Muscle of leg (tissue), 11 donors: Measurements from ENCODE around the gene RRP9. TPM values are rescaled to one million over a fixed set of nuclear protein-coding genes. Genes with fewer than 3 reads are reported as not detected.

Experiments
- DNase-seq: peaks from one replicate; pipeline ENCODE4 v3.0.0; 2013
- H3K27ac ChIP-seq: one replicate; pipeline ENCODE4 v1.5.1; 2013; ENCODE audit warnings: mild to moderate bottlenecking, low read length, control low read depth
- H3K27me3 ChIP-seq: one replicate; pipeline ENCODE4 v1.6.1; 2013; ENCODE audit warnings: low read length; ENCODE audit not compliant: control insufficient read depth, insufficient read depth
- H3K36me3 ChIP-seq: one replicate; pipeline ENCODE4 v1.6.1; 2013; ENCODE audit warnings: low read length; ENCODE audit not compliant: control insufficient read depth, insufficient read depth
- H3K4me1 ChIP-seq: one replicate; pipeline ENCODE4 v1.6.1; 2013; ENCODE audit warnings: low read length; ENCODE audit not compliant: control insufficient read depth, insufficient read depth
- H3K4me3 ChIP-seq: one replicate; pipeline ENCODE4 v1.5.1; 2013; ENCODE audit warnings: low read length, control low read depth
- H3K9me3 ChIP-seq: replicated peaks from 2 replicates; pipeline ENCODE4 v1.6.1; 2013; ENCODE audit warnings: low read depth, low read length; ENCODE audit not compliant: control insufficient read depth
- WGBS: methylation state at CpG from one replicate; pipeline ENCODE4 v1.1.5; 2013; ENCODE audit warnings: missing lambda C conversion rate; ENCODE audit not compliant: insufficient coverage; 5-methylcytosine and 5-hydroxymethylcytosine counted together
- polyA plus RNA-seq, 8 donors: library from polyadenylated mRNA; unstranded; fragments of 120-200 nt; gene quantifications; one replicate each; pipeline versions ENCODE4 v1.2.1 to v1.2.3, GENCODE V29; 2013; ENCODE audit warnings: inconsistent platforms in 1 of 8, low replicate concordance in 1 of 8; ENCODE audit not compliant: insufficient read length in 8 of 8, insufficient read depth in 1 of 8
- total RNA-seq: library from RNA; stranded (reverse); fragments of 120-200 nt; gene quantifications from one replicate; pipeline ENCODE4 v1.2.4, GENCODE V29; 2013

Gene RRP9
- total and polyA plus RNA-seq, 9 donors = 14.1 to 18.3 (median 16.1) TPM

- Histone ChIP-seq H3K27me3 (no peaks in the 10 kb centered on the region), H3K36me3 (peaks cover 17% of the 10 kb centered on the region), H3K27ac (peak overlapping the region; percentile 98), H3K4me3 (peak overlapping the region; percentile 69), H3K4me1 (peaks cover 20% of the 10 kb centered on the region), H3K9me3 (no peaks in the 10 kb centered on the region)
- DNase-seq = no peak
- 67% methylated on average over 20 of the region's 22 CpGs for WGBS
Measured at GRCh38 chr3:51983578-51984268, 42.0 kb upstream of the RRP9 start.

GRCh38 chr3:51982838-51983577 is 41.3 kb upstream of the RRP9 start, which contains the start of gene ACY1:
Gene ACY1, plus strand, starts transcription at chr3:51983535. Its CDS starts 530 bp downstream, at chr3:51984065.
- Histone ChIP-seq H3K4me3 (peak within 1 kb of the TSS; percentile 69), H3K4me1 (peaks cover 20% of the 10 kb centered on the region), H3K9me3 (no peaks in the 10 kb centered on the region), H3K36me3 (peaks cover 17% of the 10 kb centered on the region), H3K27ac (peak within 1 kb of the TSS; percentile 98), H3K27me3 (no peaks in the 10 kb centered on the region)
- under 1% methylated on average over 63 of the region's 68 CpGs for WGBS
- peak; percentile 95 for DNase-seq

GRCh38 chr3:51982352-51982837 is 40.7 kb upstream of the RRP9 start:
- Histone ChIP-seq H3K9me3 (no peaks in the 10 kb centered on the region), H3K36me3 (peaks cover 16% of the 10 kb centered on the region), H3K4me3 (peak overlapping the region; percentile 69), H3K27ac (peak overlapping the region; percentile 98), H3K4me1 (peaks cover 20% of the 10 kb centered on the region), H3K27me3 (no peaks in the 10 kb centered on the region)
- DNase-seq = peak; percentile 48
- WGBS = 0% methylated on average over 3 of the region's 4 CpGs

DNA sequence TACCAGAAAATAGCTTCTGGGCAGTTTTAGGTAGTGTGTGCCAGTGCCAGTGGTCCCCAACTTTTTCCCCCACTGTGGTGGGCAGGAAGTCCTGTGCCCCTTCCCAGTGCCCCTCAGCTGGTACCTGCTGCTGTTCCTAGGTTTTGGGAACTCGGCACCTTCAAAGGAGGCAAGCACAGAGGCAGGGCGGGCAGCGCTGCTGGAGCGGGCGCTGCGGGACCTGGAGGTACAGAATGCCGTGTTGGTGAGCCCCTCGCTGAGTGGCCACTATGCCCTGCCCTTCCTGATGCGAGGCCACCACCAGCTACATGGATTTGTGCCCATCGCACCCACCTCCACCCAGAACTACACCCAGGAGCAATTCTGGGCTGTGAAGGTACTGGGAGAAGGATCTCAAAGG is 38.5 kb upstream of the RRP9 start:
- Histone ChIP-seq H3K36me3 (peaks cover 5% of the 10 kb centered on the region), H3K27me3 (no peaks in the 10 kb centered on the region), H3K4me1 (peaks cover 30% of the 10 kb centered on the region), H3K27ac (no peak overlapping the region), H3K4me3 (no peak overlapping the region), H3K9me3 (no peaks in the 10 kb centered on the region)
- 96% methylated on average over 5 of the region's 10 CpGs for WGBS
- no peak for DNase-seq

DNA sequence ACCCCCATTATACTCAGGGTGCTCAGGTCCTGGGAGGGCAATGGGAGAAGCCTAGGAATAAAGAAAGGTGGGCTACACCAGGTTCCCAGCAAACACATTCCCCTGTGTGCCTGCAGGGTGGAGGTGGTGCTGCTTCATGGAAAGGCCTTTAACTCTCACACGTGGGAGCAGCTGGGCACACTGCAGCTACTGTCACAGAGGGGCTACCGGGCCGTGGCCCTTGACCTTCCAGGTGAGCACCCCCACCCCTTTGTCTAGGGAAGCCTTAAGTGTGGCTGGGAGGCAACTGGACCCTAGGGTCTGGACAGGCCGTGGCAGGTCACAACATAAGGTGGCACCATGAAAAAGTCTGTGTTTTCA is 36.4 kb upstream of the RRP9 start:
- WGBS = 60% methylated on average over 1 of the region's 4 CpGs
- H3K4me1 ChIP-seq = peaks cover 35% of the 10 kb centered on the region
- H3K27me3 ChIP-seq = no peaks in the 10 kb centered on the region
- H3K27ac ChIP-seq = no peak overlapping the region
- H3K9me3 ChIP-seq = no peaks in the 10 kb centered on the region
- no peak overlapping the region for H3K4me3 ChIP-seq
- DNase-seq = no peak
- H3K36me3 ChIP-seq = peaks cover 5% of the 10 kb centered on the region

DNA sequence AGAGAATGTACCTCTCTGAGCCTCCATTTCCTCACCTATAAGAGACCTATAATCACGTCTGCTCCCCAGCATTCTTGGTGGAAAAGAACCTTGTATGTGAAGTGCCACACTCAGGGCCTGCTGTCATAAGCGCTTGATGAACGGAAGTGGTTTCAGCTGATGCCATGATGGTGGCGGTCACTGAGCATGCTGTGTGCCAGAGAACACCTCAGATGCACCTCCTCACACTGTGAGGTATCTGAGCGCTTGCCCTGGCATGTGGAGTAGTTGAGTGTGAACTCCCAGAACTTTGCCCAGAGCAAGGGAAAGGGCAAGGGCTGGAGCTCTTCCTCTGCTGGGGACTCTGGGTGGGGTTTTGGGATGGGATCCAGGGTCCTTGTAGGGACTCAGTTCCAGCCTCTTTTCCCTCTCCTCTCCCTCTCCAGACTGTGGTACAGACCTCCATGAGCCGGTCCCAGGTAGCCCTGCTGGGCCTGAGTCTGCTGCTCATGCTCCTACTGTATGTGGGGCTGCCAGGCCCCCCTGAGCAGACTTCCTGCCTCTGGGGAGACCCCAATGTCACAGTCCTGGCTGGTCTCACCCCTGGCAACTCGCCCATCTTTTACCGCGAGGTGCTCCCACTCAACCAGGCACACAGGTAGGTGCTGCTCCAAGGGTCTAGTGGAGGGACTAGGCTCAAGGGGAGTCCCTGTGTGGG is 35.9 kb upstream of the RRP9 start:
- WGBS = 93% methylated on average over 5 of the region's 9 CpGs
- peaks cover 5% of the 10 kb centered on the region for H3K36me3 ChIP-seq

DNA sequence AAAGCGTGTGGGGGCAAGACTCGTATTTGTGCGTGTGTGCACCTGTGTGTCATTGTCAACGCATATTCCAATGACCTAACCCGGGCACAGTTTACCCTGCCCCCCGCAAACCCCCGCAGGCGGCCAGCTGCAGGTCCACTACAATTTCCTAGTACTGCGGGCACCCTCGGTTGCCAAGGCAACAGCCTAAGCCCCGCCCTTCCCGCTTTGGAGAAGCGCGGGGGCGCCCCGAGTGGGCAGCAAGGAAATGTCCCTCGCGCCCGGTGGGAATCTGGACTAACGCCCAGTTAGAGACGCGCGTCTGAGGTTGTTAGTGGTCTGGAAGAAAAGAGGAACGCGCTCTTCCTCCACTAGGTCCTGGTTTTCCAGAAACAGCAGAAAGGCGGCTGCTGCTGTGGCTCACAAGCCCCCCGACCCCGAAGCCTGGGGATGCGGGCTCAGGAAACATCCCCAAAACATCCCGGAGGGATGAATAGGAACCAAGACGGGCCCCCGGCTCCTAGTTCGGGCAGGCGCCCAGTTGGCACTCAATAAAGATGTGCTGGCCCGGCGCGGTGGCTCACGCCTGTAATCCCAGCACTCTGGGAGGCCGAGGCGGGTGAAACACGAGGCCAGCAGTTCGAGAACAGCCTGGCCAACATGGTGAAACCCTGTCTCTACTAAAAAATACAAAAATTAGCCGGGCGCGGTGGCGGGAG is 34.3 kb upstream of the RRP9 start:
- H3K27me3 ChIP-seq = no peaks in the 10 kb centered on the region
- no peak overlapping the region for H3K27ac ChIP-seq
- DNase-seq = peak; percentile 82
- no peaks in the 10 kb centered on the region for H3K9me3 ChIP-seq
- 17% methylated on average over 36 of the region's 46 CpGs for WGBS
- H3K4me3 ChIP-seq = peak overlapping the region; percentile 70
- H3K4me1 ChIP-seq = peaks cover 27% of the 10 kb centered on the region
- peaks cover 8% of the 10 kb centered on the region for H3K36me3 ChIP-seq

More for the DNA sequence above, 35.9 kb upstream of the RRP9 start:
- no peaks in the 10 kb centered on the region for H3K9me3 ChIP-seq
- no peaks in the 10 kb centered on the region for H3K27me3 ChIP-seq
- H3K27ac ChIP-seq = no peak overlapping the region
- H3K4me3 ChIP-seq = no peak overlapping the region
- peaks cover 31% of the 10 kb centered on the region for H3K4me1 ChIP-seq
- no peak for DNase-seq

GRCh38 chr3:51974963-51975851 is 33.5 kb upstream of the RRP9 start, which contains the start of gene ABHD14A:
Gene ABHD14A, plus strand, starts transcription at chr3:51975064. Its CDS starts 72 bp downstream, at chr3:51975136.
- H3K27ac ChIP-seq = peak within 1 kb of the TSS; percentile 95
- H3K4me1 ChIP-seq = peaks cover 27% of the 10 kb centered on the region
- H3K27me3 ChIP-seq = no peaks in the 10 kb centered on the region
- H3K9me3 ChIP-seq = no peaks in the 10 kb centered on the region
- DNase-seq = peak; percentile 91
- peak within 1 kb of the TSS; percentile 97 for H3K4me3 ChIP-seq
- H3K36me3 ChIP-seq = peaks cover 4% of the 10 kb centered on the region
- WGBS = under 1% methylated on average over 60 of the region's 63 CpGs
